HS-27A (cell line): ENCODE data around the gene HDAC4.

Experiments used
- DNase-seq: peaks from one replicate; pipeline ENCODE4 v3.0.0-alpha.2; 2012; ENCODE audit warnings: low read depth, missing footprints

Gene HDAC4

DNA sequence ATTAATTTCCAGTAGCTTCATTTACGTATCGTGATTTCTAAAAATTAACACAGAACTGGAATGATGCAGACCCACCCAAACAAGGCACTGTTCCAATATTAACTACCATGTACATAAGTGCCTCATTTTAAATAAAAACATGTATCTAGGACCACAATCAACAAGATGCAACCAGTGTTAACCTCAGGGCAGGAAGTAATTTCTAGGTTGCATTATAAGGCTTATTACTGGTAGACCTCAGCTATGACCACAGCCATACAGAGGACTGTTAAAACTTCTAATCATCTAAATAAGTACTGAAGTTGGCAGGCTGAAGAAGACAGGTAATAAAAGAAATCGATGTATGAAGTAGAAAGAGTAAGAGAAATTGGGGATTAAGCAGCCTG is 262.9 kb downstream of the HDAC4 start:
- DNase-seq: no peak

DNA sequence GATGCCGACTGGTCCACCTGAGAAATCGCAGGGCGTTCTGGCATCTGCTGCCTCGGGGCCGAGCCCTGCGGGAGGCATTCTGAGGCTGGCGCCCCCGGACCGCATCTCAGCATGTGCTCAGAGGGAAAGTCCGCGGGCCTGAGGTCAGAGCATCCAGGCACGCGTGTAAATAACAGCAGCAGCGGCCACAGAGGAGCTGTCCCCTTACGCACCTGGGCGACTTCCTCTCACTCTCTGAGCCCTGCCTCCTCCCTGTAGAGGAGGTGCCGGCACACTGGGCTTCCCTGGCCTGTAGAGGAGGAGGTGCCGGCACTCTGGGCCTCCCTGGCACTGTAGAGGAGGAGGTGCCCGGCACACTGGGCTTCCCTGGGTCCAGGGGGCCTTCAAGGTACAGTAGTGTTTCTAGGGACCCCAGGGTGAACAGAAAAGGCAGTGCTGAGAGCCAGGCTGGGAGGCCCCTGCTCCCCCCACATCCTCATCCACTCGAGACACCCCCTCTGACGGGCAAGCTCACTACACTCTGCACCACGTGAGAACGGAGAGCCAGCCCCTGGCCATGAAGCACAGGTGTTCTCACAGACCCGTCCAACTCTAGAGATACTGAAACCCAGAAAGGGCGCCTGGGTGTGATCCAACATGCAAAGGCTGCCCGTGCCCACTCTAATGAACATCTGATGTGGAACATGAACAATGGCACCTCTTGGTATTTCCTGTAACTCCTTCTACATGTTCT is 263.5 kb downstream of the HDAC4 start:
- no peak for DNase-seq

GRCh38 chr2:239136762-239137161 is 264.1 kb downstream of the HDAC4 start:
- DNase-seq: no peak

GRCh38 chr2:239136203-239136602 is 264.6 kb downstream of the HDAC4 start:
- DNase-seq: no peak

DNA sequence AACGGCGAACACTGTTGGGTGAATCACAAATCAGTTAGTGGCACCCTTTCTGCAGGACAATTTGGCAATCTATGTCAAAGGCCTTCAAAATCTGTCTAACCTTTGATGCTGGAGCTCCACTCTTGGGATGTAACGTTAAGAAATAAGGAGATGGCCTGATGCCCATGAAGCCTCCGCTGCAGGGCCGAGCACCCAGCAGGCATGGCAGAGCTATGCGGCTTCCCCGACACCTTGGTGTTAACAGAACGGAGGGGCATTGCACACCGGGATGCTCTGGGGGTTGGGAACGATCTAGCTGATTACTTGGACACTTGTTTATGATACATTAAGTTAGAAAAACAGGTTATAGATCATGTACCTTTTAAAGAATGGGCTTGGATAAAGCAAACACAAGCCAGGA is 265.3 kb downstream of the HDAC4 start:
- no peak for DNase-seq

- no peak for DNase-seq
Observed at GRCh38 chr2:239133945-239134570, 266.8 kb downstream of the HDAC4 start.

GRCh38 chr2:239132786-239133185 is 268.0 kb downstream of the HDAC4 start:
- no peak for DNase-seq

DNA sequence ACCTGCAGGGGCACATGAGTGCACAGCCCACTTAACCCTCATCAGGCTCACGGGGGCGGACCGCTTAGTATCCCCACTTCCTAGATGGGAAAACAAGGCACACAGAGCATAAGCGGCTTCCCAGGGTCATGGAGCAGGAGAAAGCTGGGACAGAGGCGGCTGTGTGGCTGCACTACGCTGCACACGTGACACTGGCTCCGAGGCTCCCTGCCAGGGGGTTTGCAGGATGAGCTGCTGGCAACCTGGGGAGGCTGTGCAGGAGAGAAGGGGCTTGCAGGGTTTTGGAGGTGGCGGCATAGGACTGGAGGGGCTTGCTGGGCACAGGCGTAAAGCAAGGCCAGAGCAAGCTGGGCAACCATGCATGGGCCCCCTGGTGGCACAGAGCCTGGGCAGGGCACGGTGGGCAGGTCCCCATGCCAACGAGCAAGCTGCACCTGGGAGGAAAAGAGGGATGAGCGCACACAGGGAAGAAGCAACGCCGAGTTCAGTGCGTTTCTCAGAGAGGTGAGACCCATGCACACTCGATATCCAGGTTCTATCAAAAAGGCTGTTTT is 268.6 kb downstream of the HDAC4 start:
- no peak for DNase-seq

DNA sequence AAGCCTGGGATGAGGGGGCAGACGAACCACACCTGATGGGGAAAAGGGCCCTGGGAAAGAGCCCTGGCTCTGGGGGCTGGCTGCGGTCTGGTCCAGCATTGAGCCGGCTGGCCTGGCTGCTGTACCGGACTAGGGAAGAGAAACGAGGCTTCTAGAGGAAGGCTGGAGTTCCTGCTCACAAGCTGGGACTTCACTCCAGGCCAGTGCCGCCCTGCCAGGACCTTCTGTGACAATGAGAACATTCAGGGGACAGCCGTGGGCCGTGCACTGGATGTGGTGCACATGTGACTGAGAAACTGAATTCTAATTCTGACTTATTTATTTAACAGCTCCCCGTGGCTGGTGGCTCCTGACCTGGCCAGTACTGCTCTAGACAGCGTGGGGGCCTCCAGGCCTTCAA is 269.3 kb downstream of the HDAC4 start:
- no peak for DNase-seq

GRCh38 chr2:239130786-239131325 is 270.0 kb downstream of the HDAC4 start:
- no peak for DNase-seq

GRCh38 chr2:239130041-239130440 is 270.8 kb downstream of the HDAC4 start:
- DNase-seq: no peak

DNA sequence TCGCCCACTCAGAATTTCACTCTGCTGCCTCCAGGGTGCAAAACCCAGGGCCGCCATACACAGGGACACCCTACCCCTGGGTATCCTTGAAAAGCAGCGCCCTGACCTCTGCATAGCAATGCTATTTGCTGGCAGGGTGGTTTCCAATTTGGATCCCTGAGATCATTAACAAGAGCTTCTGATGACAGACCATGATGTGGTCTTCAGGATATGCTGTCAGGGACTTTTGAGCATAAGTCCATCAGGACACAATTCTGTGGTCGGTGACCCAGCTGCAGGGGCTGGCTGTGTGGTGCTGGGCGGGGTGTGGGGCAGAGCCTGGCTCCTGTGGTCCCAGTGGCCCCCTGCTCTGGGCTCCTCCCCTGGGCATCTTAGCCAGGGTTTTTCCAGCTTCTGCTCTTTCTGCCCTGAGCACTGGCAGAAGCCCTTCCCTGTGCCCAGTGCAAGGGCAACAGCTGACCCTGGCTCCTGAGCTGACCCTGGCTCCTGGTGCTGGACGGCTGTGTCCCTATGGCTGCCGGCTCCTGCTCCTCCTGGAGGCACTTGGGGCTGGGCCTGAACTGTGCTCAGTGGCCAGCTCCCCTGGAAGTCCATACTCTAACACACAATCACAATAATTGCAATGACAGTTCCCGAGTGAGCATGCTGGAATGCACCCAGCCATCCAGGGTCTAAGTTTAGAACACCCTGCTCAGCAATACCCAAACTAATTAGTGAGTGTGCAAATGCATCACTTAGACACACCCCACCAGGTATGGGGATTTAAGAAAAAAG is 271.5 kb downstream of the HDAC4 start:
- DNase-seq: no peak

DNA sequence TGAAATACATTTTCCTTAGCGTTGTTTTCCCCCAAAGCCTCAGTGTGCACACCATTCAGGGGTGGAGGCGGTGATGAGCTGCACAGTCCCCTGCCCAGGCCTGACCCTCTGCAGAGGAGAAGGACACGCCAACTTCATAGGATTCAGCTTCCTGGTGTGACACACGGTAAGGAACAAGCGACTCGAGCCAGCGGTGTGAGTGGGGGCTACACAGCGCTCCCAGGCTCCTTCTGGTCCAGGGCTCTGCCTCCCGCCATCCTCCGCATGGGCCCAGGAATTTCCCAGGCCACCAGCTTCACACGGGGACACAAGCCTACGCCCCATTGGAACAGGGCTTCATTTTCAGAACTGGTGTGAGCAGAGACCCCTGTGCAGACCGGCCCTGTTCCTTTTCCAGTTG is 272.1 kb downstream of the HDAC4 start:
- no peak for DNase-seq

- DNase-seq: no peak
Observed at GRCh38 chr2:239127513-239127912, 273.3 kb downstream of the HDAC4 start.

DNA sequence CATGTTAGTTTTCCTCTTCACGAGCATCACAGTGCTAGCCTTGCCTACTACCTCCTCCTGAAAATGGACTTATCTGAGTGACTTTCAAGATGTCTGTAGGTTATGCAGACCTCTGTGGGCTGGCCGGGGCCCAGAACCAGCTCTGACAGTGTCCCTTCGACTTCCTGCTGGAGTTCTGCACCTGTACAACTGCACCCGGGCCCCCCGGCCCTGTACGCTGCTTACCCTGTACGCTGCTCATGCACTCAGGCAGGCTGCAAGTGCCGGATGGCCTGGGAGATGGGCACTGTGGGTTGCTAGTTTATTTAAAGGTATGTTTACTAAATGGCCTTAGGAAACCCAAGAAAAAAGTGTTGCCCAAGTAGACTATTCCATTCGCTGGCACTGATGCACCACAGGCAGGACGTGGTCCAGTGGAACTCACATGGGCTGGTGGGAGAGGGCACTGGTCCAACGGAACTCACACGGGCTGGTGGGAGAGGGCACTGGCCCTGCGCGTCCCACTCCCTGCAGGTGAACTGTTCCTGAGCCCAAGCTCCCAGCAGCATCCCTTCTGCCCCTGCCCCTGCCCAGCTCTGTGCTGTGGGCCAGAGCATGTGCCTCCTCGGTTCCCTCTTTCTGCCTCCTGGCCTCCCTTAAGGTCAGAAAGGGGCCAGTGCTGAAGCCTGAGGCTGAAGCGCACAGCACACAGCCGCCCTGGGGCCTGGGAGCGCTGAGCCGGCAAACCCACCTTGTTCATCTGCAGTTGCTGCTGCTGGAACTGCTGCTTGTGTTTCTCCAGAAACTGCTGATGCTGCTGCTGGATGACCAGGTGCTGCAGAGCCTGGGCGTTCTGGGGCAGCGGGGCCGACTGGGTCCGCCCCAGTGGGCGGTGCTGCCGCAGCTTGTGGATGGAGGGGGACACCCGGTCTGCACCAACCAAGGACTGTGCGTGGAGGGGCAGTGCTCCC is 274.8 kb downstream of the HDAC4 start:
- DNase-seq: no peak

GRCh38 chr2:239124152-239124899 is 276.5 kb downstream of the HDAC4 start:
- no peak for DNase-seq

- no peak for DNase-seq
Observed at GRCh38 chr2:239122421-239123110, 278.3 kb downstream of the HDAC4 start.

DNA sequence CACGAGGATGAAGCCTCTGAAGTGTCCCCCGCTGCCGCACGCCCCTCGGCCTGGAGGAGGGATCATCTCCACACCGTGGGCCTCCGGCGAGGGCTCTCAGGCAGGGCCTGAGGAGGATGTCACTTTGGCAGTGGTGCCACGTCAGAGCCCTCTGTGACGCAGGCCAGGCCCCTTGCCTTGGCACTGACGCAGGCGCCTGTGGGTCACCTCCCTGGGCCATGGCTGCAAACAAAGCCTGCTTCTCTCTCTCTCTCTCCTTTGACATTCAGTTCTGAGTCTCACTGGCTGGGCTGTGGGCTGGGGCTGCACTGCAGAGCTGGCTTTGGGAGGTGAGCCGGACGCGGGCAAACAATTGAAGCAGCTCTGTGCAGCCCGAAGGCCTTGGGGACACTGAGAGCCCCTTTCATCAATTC is 279.2 kb downstream of the HDAC4 start:
- DNase-seq: no peak

DNA sequence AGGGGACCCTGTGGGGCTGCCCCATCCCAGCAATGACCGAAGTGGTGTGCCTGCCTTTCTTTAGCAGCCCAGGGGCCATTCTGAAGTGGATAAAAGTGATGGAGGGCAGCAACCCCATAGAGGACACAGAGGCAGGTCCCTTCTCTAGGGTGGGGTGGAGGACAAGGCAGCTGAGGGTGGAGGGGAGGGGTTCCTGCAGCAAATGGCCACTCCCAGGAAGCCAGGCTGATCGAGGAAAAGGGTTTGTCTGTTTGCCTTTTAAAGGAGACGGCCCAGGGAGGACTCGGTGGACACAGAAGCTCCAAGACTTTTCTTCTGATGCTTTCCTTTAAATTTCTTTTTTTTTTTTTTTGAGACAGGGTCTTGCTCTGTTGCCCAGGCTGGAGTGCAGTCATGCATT is 280.2 kb downstream of the HDAC4 start:
- no peak for DNase-seq
